Right lung (tissue), 5 donors: ENCODE results near the gene ANKRD33B. TPM values are rescaled to one million over a fixed set of nuclear protein-coding genes. Genes with fewer than 3 reads are reported as not detected.

ENCODE experiments used
- DNase-seq, 2 donors: peaks; one replicate each; pipeline ENCODE4 v3.0.0-alpha.2; 2013
- polyA plus RNA-seq, 5 donors: library from polyadenylated mRNA; unstranded; fragments of 120-200 nt; gene quantifications; one replicate each; pipeline versions ENCODE4 v1.2.1 to v1.2.3, GENCODE V29; 2013; ENCODE audit warnings: inconsistent platforms in 1 of 5, low replicate concordance in 1 of 5; ENCODE audit not compliant: insufficient read length in 5 of 5, insufficient read depth in 1 of 5

Gene ANKRD33B
- polyA plus RNA-seq, 5 donors, result 0.53 to 0.78 (median 0.58) TPM

DNA sequence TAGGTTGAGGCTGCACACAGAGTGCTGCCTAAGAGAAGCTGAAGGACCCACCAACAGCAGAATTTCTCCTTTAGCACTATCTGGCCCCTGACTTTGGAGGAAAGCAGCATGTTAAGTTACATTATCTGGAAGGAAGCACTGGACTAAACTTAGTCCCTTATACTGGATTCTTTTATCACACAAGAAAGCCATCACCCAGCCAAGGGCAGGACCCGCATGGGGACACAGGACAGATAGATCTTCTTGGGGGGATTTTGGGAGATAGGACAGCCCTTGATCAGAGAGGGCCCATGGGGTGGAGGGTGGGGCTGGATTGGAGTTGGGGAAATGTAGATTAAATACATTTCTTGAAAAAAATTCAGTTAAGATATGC lies 14.4 kb downstream of the ANKRD33B start:
- no peak for DNase-seq

DNA sequence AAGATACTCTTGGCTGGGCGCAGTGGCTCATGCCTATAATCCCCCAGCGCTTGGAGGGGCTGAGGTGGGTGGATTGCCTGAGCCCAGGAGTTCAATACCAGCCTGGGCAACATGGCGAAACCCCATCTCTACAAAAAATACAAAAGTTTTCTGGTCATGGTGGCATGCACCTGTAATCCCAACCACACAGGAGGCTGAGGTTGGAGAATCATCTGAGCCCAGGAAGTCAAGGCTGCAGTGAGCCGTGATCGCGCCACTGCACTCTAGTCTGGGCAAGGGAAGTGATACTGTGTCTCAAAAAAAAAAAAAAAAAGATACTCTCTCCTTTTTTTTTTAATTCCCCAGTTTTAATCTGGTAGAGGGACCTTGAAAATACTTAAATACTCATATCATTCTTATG lies 15.0 kb downstream of the ANKRD33B start:
- no peak for DNase-seq

DNA sequence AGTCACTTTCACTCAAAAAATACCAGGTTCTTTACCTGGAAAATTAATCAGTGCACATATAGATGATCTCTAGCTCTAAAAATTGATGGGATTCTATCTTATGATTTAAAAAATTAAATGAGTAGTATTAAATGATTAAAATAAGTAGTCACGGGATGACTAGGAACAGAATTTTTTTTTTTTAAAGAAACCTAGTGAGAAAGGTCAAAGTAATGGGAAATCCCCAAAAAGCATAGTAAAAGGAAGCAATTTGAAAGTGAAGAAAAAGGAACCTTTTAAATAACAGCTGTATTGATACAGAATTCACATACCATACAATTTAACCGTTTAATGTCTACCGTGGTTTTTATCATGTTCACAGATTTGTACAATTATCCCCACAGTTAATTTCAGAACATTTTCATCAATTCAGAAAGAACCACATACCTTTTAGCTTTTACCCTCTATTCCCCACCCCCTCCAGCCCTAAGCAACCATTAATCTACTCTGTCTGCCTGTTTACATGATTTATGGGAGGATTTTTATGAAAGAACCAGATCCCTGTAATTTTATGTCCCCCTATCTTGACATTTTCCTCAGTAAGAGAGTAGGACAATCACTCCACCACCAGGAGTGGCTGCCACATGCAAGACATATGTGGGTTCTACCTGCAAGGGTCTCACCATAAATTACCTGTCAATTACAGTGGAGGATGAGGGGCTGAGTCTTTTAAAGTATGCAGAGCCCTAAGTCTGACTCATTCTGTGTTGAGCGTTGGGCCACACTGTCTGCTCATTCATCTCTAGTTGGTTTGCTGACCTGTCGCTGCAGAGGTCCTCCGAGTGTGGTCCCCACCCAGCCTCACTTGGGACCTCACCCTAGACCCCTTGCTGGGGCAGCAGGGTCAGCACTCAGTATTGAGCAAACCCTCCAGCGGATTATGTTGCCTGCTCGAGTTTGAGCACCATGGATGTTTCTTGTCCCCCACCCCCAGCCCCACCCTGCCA lies 16.0 kb downstream of the ANKRD33B start:
- no peak for DNase-seq

DNA sequence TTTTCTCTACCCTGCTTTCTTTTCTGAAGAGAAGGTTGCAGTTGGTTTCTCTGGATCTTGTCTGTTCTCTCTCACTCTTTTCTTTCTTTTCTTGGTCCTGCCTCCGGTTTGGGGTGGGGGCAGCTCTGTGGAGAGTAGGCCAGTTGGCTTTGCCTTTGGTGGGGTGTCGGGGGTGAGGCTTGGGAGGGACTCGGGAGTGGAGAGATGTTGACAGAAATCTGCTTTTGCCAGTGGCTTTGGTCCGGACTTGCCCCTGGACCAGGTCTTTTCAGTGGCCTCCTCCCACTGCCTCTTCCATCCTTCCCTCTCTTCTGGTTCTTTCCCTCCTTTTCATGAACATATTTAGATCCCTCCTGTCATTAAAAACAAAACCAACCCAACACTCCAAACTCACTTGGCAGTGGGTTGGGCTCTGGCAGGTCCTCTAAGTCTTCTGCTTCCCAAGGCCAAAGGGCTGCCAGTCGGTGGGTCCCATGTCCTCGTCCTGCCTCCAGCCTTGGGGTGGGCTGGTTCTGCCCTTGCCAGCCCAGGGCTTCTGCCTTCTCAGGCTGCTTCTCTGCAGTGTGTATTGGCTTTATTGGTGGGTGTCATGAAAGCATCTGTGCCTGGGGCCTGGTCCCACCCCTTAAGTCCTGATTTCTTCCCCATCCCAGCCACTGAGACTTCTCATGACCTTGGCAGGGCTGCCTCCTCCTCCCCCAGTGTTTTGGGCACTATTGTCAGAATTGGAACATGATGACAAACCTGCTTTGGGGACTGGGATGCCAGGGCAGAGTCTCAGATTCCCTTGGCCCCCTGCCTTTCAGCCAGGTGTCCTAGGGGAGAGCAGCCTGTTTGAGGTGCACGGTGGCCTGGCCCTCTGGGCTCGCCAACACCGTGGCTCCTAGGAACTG lies 16.9 kb downstream of the ANKRD33B start:
- no peak for DNase-seq

GRCh38 chr5:10581424-10581748 lies 17.5 kb downstream of the ANKRD33B start:
- no peak for DNase-seq

GRCh38 chr5:10581867-10582511 lies 18.1 kb downstream of the ANKRD33B start:
- DNase-seq, result no peak

DNA sequence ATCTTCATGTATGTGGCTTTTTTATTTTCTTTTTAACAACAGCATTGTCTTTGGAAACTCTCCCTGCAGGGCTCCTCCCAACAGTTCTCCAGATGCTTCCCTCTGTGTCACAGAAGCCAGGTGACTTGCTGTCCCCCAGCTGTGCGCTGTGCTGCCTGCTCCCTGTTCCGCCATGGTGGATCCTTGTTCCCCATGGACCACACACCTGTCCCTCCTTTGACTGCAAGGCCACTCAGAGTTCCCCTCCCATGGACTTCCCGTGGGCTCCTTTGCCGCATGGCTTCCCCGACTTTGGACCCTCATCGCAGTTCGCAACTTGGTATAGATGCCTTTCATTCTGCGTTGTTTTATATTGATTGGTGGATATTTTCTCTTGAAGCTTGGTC lies 18.6 kb downstream of the ANKRD33B start:
- no peak for DNase-seq

- DNase-seq, result no peak
These were observed 20.0 kb downstream of the ANKRD33B start for GRCh38 chr5:10583663-10584572.

- DNase-seq, result no peak
These were observed 21.0 kb downstream of the ANKRD33B start for GRCh38 chr5:10584714-10585517.

GRCh38 chr5:10585518-10585915 lies 21.6 kb downstream of the ANKRD33B start:
- DNase-seq, result no peak

DNA sequence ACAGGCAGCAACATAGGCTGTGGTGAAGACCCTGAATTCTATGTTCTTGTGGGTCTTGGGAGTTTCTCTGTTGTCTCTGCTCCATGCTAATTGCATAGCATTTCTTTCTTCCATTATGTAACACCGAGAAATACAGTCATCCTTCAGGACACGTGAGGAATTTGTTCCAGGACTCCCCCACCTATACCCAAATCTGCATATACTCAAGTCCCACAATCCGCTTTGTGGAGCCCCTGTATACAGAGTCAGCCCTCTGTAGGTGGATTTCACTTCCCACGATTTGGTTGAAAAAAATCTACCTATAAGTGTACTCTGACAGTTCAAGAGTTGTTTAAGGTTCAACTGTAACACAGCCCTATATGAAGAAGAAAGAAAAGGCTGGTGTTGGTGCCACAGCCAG lies 22.1 kb downstream of the ANKRD33B start:
- no peak for DNase-seq

DNA sequence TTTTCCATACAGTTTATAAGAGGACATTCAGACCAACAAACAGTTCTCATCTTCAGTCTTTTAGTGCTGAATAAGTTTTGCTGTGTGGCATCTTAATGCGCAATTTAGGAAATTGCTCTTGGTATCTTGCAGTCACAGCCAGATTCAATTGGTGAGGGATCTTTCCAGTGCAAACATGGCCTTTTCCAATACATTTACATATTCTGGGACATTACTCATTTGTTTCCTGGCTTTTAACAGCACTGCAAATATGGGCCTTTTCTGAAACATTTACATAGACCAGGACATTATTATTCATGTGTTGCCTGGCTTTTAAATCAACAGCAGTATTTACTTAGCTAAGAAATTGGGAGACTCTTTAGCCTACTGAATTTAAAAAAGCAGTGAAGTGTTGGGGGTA lies 22.7 kb downstream of the ANKRD33B start:
- no peak for DNase-seq

- DNase-seq, result no peak
These were observed 24.4 kb downstream of the ANKRD33B start for GRCh38 chr5:10588109-10588775.

- no peak for DNase-seq
These were observed 25.0 kb downstream of the ANKRD33B start for GRCh38 chr5:10588779-10589447.

- no peak for DNase-seq
These were observed 26.5 kb downstream of the ANKRD33B start for GRCh38 chr5:10590226-10590999.

DNA sequence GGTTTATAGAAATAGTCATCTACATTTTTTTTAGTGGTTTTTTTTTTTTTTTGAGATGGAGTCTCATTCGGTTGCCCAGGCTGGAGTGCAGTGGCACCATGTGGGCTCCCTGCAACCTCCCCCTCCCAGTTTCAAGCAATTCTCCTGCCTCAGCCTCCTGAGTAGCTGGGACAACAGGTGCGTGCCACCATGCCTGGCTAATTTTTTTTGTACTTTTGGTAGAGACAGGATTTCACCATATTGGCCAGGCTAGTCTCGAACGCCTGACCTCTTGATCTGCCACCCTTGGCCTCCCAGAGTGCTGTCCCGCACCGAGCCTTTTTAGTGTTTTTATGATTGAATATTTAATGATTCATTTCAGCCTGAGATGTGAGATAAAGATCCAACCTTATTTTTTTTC lies 27.3 kb downstream of the ANKRD33B start:
- no peak for DNase-seq

DNA sequence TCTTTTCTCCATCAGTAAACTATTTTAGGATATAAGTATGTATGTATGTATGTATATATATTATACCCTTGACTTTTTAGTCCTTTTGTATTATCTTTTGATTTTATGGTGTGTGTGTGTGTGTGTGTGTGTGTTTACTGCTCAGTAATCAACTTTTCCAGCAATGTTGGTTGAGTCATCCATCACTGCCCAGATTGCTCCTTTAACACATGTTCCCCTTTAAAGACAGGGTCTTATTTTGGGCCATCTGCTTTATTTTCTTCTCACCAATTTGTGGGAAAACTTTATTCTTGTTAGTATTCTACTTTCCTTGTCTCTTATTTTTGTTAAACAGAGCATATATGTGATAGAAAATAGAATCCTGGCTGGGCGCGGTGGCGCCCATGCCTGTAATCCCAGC lies 28.1 kb downstream of the ANKRD33B start:
- DNase-seq, result no peak

- DNase-seq, result no peak
These were observed 28.7 kb downstream of the ANKRD33B start for GRCh38 chr5:10592601-10593000.
